DOHH2 (cell line): ENCODE data around the gene TXNDC5.

Experiments used
- CTCF ChIP-seq: fragments of 200-600 bp; sonication (generic); IDR thresholded peaks from one replicate; pipeline ENCODE4 v1.5.1; 2014; ENCODE audit warnings: antibody characterized with exemption, mild to moderate bottlenecking, low read depth, low read length; ENCODE audit not compliant: poor library complexity, severe bottlenecking
- EZH2phosphoT487 ChIP-seq: fragments of 200-600 bp; sonication (generic); IDR thresholded peaks from 2 replicates; pipeline ENCODE4 v1.6.1; 2017; ENCODE audit warnings: borderline replicate concordance, mild to moderate bottlenecking, antibody characterized with exemption, low read length, moderate library complexity, mixed read lengths

- TF ChIP-seq CTCF (no peak), EZH2phosphoT487 (no peak)
These were observed 5.8 kb downstream of the TXNDC5 start for GRCh38 chr6:7904654-7905319.
